ENCODE measurements around the gene PCDHGA1.

Gene PCDHGA1

DNA sequence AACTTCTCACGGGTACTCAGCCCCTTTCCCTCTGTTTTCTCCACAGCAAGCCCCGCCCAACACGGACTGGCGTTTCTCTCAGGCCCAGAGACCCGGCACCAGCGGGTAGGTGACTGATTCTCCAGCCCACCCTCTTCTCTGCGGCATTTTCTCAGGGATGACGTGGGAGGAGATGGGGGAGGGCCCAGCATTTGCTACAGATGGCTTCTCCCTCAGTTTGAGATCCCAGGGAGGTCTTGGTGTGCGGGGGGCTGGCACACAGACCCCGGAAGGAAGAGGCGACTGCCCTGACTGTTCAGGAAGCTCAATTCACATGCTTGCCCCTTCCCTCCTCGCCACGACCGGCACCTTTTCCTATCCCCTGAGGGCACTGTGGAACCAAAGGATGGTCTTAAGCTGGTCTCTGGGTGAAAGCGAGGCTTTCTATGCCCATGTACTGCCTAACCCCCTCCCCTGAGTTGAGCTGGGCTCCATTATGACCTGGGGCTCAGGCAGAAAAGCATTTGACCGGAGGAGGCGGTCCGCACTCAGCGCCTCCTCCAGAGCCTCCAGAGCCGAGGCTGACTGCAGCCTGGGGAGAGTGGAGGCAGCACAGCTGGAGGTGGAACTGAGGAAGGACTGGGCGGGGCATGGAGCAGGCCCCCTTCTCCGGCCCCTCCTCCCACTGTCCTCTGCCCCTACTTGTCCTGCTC is 164.6 kb downstream of the PCDHGA1 start:
- TF ChIP-seq, protein P1, sequence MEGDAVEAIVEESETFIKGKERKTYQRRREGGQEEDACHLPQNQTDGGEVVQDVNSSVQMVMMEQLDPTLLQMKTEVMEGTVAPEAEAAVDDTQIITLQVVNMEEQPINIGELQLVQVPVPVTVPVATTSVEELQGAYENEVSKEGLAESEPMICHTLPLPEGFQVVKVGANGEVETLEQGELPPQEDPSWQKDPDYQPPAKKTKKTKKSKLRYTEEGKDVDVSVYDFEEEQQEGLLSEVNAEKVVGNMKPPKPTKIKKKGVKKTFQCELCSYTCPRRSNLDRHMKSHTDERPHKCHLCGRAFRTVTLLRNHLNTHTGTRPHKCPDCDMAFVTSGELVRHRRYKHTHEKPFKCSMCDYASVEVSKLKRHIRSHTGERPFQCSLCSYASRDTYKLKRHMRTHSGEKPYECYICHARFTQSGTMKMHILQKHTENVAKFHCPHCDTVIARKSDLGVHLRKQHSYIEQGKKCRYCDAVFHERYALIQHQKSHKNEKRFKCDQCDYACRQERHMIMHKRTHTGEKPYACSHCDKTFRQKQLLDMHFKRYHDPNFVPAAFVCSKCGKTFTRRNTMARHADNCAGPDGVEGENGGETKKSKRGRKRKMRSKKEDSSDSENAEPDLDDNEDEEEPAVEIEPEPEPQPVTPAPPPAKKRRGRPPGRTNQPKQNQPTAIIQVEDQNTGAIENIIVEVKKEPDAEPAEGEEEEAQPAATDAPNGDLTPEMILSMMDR (IDR thresholded peaks at IDR 0.05; ENCODE audit: borderline replicate concordance, control extremely low read depth, extremely low read depth, insufficient read depth, missing control alignments): no peak
- in situ Hi-C loops (cut with MboI; ENCODE audit: low sequenced_read_pairs, unreplicated experiment): no loop called here
- DNase-seq (ENCODE audit: low spot score): no peak

GRCh38 chr5:141495453-141495811 is 165.1 kb downstream of the PCDHGA1 start:
- in situ Hi-C loops (cut with MboI; ENCODE audit: low sequenced_read_pairs, unreplicated experiment): no loop called here
- TF ChIP-seq, protein P1 (IDR thresholded peaks at IDR 0.05; ENCODE audit: borderline replicate concordance, control extremely low read depth, extremely low read depth, insufficient read depth, missing control alignments): no peak
- no peak for DNase-seq (ENCODE audit: low spot score)

DNA sequence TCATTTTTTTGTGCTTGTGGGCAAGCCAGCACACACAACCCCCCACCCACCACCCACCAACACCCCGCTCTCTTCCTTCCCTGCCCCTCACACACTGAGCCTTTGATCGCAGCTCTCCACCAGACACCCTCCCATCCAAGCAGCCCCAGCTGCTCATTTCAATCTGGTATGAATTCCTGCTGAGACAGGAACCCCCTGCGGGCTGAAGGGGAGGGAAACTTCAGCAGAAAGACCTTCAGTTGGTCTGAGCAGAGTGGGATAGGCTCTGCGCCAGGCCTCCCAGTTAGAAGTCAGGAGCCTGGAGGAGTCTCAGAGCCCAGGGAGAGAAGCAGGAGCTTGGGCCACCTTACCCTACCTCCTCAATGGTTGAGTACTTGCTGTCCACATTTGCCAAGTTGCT is 165.7 kb downstream of the PCDHGA1 start:
- no peak for DNase-seq (ENCODE audit: low spot score)
- TF ChIP-seq, protein P1 (IDR thresholded peaks at IDR 0.05; ENCODE audit: borderline replicate concordance, control extremely low read depth, extremely low read depth, insufficient read depth, missing control alignments): no peak
- in situ Hi-C loops (cut with MboI; ENCODE audit: low sequenced_read_pairs, unreplicated experiment): no loop called here

DNA sequence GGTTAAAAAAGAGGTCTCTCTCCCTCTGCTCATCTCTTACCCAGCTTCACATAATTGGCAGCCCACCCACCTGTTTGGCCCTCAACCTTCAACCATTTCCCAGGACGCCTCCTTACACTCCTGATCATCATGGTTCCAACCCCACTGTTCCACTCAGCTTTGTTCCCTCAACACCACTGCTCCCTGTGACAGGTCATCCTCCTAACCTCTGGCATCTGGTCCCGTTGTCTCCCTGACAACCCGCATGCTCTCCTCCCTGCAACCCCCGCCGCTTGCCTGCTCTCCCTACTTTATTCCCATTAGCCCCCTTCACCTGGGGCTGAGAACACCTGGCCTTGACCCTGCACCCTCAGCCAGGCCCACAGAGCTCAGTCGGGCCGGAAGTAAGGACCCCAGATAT is 171.4 kb downstream of the PCDHGA1 start:
- TF ChIP-seq, protein P1 (IDR thresholded peaks at IDR 0.05; ENCODE audit: borderline replicate concordance, control extremely low read depth, extremely low read depth, insufficient read depth, missing control alignments): no peak
- DNase-seq (ENCODE audit: low spot score): no peak
- in situ Hi-C loops (cut with MboI; ENCODE audit: low sequenced_read_pairs, unreplicated experiment): no loop called here

DNA sequence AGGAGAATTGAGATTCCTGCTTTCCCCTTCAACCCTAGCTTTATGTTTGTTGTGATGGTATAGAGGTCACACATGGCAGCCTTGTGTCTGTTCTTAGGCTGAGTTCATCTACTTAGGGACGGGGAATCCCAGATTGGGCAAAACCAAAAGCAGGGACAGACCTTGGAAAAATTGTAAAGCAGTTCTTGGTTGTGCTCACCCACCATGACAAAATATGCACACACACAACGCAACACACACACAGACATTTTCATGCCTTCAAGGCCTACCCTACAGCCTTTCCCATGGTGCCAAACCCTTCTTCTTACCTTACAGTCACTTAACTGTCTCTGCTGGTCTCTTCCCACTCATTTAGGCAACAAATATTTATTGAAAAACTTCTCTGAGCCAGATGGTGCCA is 173.4 kb downstream of the PCDHGA1 start:
- TF ChIP-seq, protein P1 (IDR thresholded peaks at IDR 0.05; ENCODE audit: borderline replicate concordance, control extremely low read depth, extremely low read depth, insufficient read depth, missing control alignments): no peak
- in situ Hi-C loops (cut with MboI; ENCODE audit: low sequenced_read_pairs, unreplicated experiment): no loop called here
- no peak for DNase-seq (ENCODE audit: low spot score)

DNA sequence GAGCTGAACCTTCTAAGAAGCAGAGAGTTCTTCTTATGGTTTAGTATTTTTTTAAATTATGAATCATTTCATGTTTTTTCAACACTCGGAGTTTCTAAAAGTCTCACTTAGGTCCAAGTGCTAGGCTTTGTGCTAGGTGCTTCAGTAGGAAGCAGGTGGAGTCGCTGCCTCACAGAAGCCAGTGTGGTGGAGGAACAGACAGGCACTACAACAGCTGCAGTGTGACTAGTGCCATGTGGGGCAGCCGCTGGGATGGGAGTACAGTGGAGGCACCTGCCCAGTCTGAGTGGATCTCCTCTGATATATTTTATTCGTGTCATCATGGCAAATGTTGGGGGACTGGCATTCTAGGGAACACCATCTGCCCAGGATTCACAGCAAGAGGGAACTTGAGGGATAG is 173.9 kb downstream of the PCDHGA1 start:
- in situ Hi-C loops (cut with MboI; ENCODE audit: low sequenced_read_pairs, unreplicated experiment): no loop called here
- DNase-seq (ENCODE audit: low spot score): no peak
- TF ChIP-seq, protein P1 (IDR thresholded peaks at IDR 0.05; ENCODE audit: borderline replicate concordance, control extremely low read depth, extremely low read depth, insufficient read depth, missing control alignments): no peak

Measured in GM13976 (cell line).